ENCODE measurements around the gene ATP8B2. TPM values are rescaled to one million over a fixed set of nuclear protein-coding genes. Genes with fewer than 3 reads are reported as not detected.

ATP8B2 gene
- total RNA-seq, 1 donor from 2014 or later = 35.2 TPM

- no peak for DNase-seq
- no peak for ATAC-seq
- intact Hi-C loops (cut with DNase I) = no loop called here
- no peaks in the 10 kb centered on the region for H3K9me3 ChIP-seq
- no peak overlapping the region for H3K27ac ChIP-seq
- TF ChIP-seq CTCF (IDR thresholded peaks at IDR 0.05) = no peak
- no peaks in the 10 kb centered on the region for H3K36me3 ChIP-seq
- peak overlapping the region; percentile 72 for H3K4me3 ChIP-seq
- H3K4me1 ChIP-seq = peaks cover 39% of the 10 kb centered on the region
- H3K27me3 ChIP-seq = no peaks in the 10 kb centered on the region
These were observed 1.1 kb upstream of the ATP8B2 start for GRCh38 chr1:154324241-154324640.

GRCh38 chr1:154325583-154326545 lies 539 bp downstream of the ATP8B2 start:
- Histone ChIP-seq H3K4me1 (peaks cover 39% of the 10 kb centered on the region), H3K4me3 (peak overlapping the region; percentile 72), H3K9me3 (no peaks in the 10 kb centered on the region), H3K36me3 (no peaks in the 10 kb centered on the region), H3K27me3 (no peaks in the 10 kb centered on the region), H3K27ac (peak overlapping the region; percentile 87)
- TF ChIP-seq CTCF (IDR thresholded peaks at IDR 0.05) = peak; percentile 54
- DNase-seq (no peak), ATAC-seq (peak; percentile 39)
- intact Hi-C loops (cut with DNase I) = no loop called here

- ATAC-seq (no peak), DNase-seq (no peak)
- Histone ChIP-seq H3K9me3 (no peaks in the 10 kb centered on the region), H3K36me3 (peaks cover 6% of the 10 kb centered on the region), H3K4me3 (peak overlapping the region; percentile 72), H3K4me1 (peaks cover 39% of the 10 kb centered on the region), H3K27me3 (no peaks in the 10 kb centered on the region), H3K27ac (peak overlapping the region; percentile 87)
- intact Hi-C loops (cut with DNase I) = no loop called here
- TF ChIP-seq CTCF (IDR thresholded peaks at IDR 0.05) = peak; percentile 7
These were observed 1.5 kb downstream of the ATP8B2 start for GRCh38 chr1:154326546-154327465.

- Histone ChIP-seq H3K9me3 (no peaks in the 10 kb centered on the region), H3K4me3 (peak overlapping the region; percentile 48), H3K36me3 (peaks cover 15% of the 10 kb centered on the region), H3K27me3 (no peaks in the 10 kb centered on the region), H3K27ac (peak overlapping the region; percentile 87), H3K4me1 (peaks cover 39% of the 10 kb centered on the region)
- intact Hi-C loops (cut with DNase I) = no loop called here
- ATAC-seq = no peak
- no peak for DNase-seq
- no peak for TF ChIP-seq CTCF (IDR thresholded peaks at IDR 0.05)
These were observed 2.4 kb downstream of the ATP8B2 start for GRCh38 chr1:154327466-154328317.
